ENCODE data around the gene SLCO2A1.

The SLCO2A1 gene

GRCh38 chr3:133980550-133980949 is 49.2 kb downstream of the SLCO2A1 start:
- DNase-seq (ENCODE audit: low read depth in 3 of 3): no peak

GRCh38 chr3:133980035-133980434 is 49.7 kb downstream of the SLCO2A1 start:
- no peak for DNase-seq (ENCODE audit: low read depth in 3 of 3)

- DNase-seq (ENCODE audit: low read depth in 3 of 3): no peak
Measured at GRCh38 chr3:133979553-133979952, 50.2 kb downstream of the SLCO2A1 start.

GRCh38 chr3:133977568-133977967 is 52.2 kb downstream of the SLCO2A1 start:
- no peak for DNase-seq (ENCODE audit: low read depth in 3 of 3)

GRCh38 chr3:133973249-133973980 is 56.3 kb downstream of the SLCO2A1 start:
- DNase-seq (ENCODE audit: low read depth in 3 of 3): no peak

GRCh38 chr3:133972156-133972555 is 57.6 kb downstream of the SLCO2A1 start:
- no peak for DNase-seq (ENCODE audit: low read depth in 3 of 3)

GRCh38 chr3:133970916-133971315 is 58.8 kb downstream of the SLCO2A1 start:
- DNase-seq (ENCODE audit: low read depth in 3 of 3): no peak

GRCh38 chr3:133970339-133970738 is 59.4 kb downstream of the SLCO2A1 start:
- no peak for DNase-seq (ENCODE audit: low read depth in 3 of 3)

- no peak for DNase-seq (ENCODE audit: low read depth in 3 of 3)
Measured at GRCh38 chr3:133967992-133968892, 61.5 kb downstream of the SLCO2A1 start.

- no peak for DNase-seq (ENCODE audit: low read depth in 3 of 3)
Measured at GRCh38 chr3:133966954-133967353, 62.8 kb downstream of the SLCO2A1 start.

GRCh38 chr3:133965906-133966305 is 63.8 kb downstream of the SLCO2A1 start:
- no peak for DNase-seq (ENCODE audit: low read depth in 3 of 3)

- DNase-seq (ENCODE audit: low read depth in 3 of 3): no peak
Measured at GRCh38 chr3:133965013-133965570, 64.6 kb downstream of the SLCO2A1 start.

GRCh38 chr3:133964547-133964946 is 65.2 kb downstream of the SLCO2A1 start:
- no peak for DNase-seq (ENCODE audit: low read depth in 3 of 3)

- no peak for DNase-seq (ENCODE audit: low read depth in 3 of 3)
Measured at GRCh38 chr3:133963657-133964396, 65.9 kb downstream of the SLCO2A1 start.

- DNase-seq (ENCODE audit: low read depth in 3 of 3): no peak
Measured at GRCh38 chr3:133962849-133963248, 66.9 kb downstream of the SLCO2A1 start.

- no peak for DNase-seq (ENCODE audit: low read depth in 3 of 3)
Measured at GRCh38 chr3:133958071-133958805, 71.5 kb downstream of the SLCO2A1 start.

- DNase-seq (ENCODE audit: low read depth in 3 of 3): no peak
Measured at GRCh38 chr3:133956982-133957381, 72.7 kb downstream of the SLCO2A1 start.

GRCh38 chr3:133956353-133956752 is 73.4 kb downstream of the SLCO2A1 start:
- DNase-seq (ENCODE audit: low read depth in 3 of 3): no peak

GRCh38 chr3:133955892-133956291 is 73.8 kb downstream of the SLCO2A1 start:
- DNase-seq (ENCODE audit: low read depth in 3 of 3): no peak

- no peak for DNase-seq (ENCODE audit: low read depth in 3 of 3)
Measured at GRCh38 chr3:133954717-133955360, 74.9 kb downstream of the SLCO2A1 start.

- DNase-seq (ENCODE audit: low read depth in 3 of 3): no peak
Measured at GRCh38 chr3:133953297-133953696, 76.4 kb downstream of the SLCO2A1 start.

Data from stimulated activated CD4-positive, alpha-beta T cell treated with anti-CD3 and anti-CD28 coated beads, TNF-alpha, amount 100 ng/mL, for 24 hours (primary cell).